C4-2B (cell line): ENCODE results near the gene ZBTB21.

ENCODE experiments used
- H3K27ac ChIP-seq: fragments of 450-650 bp; 2 replicates; pipeline ENCODE4 v1.5.1; 2017
- CTCF ChIP-seq: fragments of 450-650 bp; conservative IDR thresholded peaks from 2 replicates; pipeline ENCODE4 v1.5.1; 2017; ENCODE audit warnings: mild to moderate bottlenecking
- ZFX ChIP-seq: fragments of 450-650 bp; IDR thresholded peaks from 2 replicates; pipeline ENCODE4 v1.6.1; 2017

Gene ZBTB21

GRCh38 chr21:42039470-42039901 lies 29.3 kb upstream of the ZBTB21 start:
- TF ChIP-seq CTCF, result no peak
- TF ChIP-seq ZFX, result no peak
- H3K27ac ChIP-seq, result no peak overlapping the region

- TF ChIP-seq ZFX (no peak), CTCF (no peak)
- H3K27ac ChIP-seq, result no peak overlapping the region
Measured at GRCh38 chr21:42038826-42039425, 28.8 kb upstream of the ZBTB21 start.

- no peak overlapping the region for H3K27ac ChIP-seq
- TF ChIP-seq ZFX, result no peak
- no peak for TF ChIP-seq CTCF
Measured at GRCh38 chr21:42038393-42038792, 28.2 kb upstream of the ZBTB21 start.

- TF ChIP-seq ZFX (no peak), CTCF (no peak)
- no peak overlapping the region for H3K27ac ChIP-seq
Measured at GRCh38 chr21:42037943-42038342, 27.8 kb upstream of the ZBTB21 start.

GRCh38 chr21:42037516-42037915 lies 27.4 kb upstream of the ZBTB21 start:
- no peak overlapping the region for H3K27ac ChIP-seq
- TF ChIP-seq CTCF (no peak), ZFX (no peak)

GRCh38 chr21:42036313-42036712 lies 26.2 kb upstream of the ZBTB21 start:
- H3K27ac ChIP-seq, result no peak overlapping the region
- TF ChIP-seq ZFX (no peak), CTCF (no peak)

- no peak overlapping the region for H3K27ac ChIP-seq
- no peak for TF ChIP-seq ZFX
- TF ChIP-seq CTCF, result no peak
Measured at GRCh38 chr21:42032968-42033367, 22.8 kb upstream of the ZBTB21 start.
